OCI-LY3 (cell line): ENCODE data around the gene INTS6.

ENCODE experiments used
- H2AFZ ChIP-seq: fragments of 200-600, 300-600 bp; shearing (Covaris generic); 2 replicates; pipeline ENCODE4 v1.6.0; 2014; ENCODE audit warnings: antibody characterized with exemption, low read depth, low read length
- H3K27ac ChIP-seq: fragments of 200-600, 300-600 bp; sonication (generic); 2 replicates; pipeline ENCODE4 v1.5.1; 2014; ENCODE audit warnings: mild to moderate bottlenecking, low read length, moderate library complexity, mixed read lengths
- H3K27me3 ChIP-seq: fragments of 200-600, 300-600 bp; sonication (generic); 2 replicates; pipeline ENCODE4 v1.6.1; 2014; ENCODE audit warnings: low read depth, low read length, mixed read lengths
- H3K36me3 ChIP-seq: fragments of 200-600, 300-600 bp; sonication (generic); replicated peaks from 2 replicates; pipeline ENCODE3; 2014; ENCODE audit warnings: low read depth, low read length, mixed read lengths
- H3K4me1 ChIP-seq: fragments of 300-600, 200-600 bp; sonication (generic); 2 replicates; pipeline ENCODE4 v1.6.1; 2014; ENCODE audit warnings: low read length, mixed read lengths
- H3K4me2 ChIP-seq: fragments of 200-600, 300-600 bp; sonication (generic); 2 replicates; pipeline ENCODE4 v1.6.1; 2014; ENCODE audit warnings: low read length, mixed read lengths
- H3K4me3 ChIP-seq: fragments of 300-600, 200-600 bp; sonication (generic); 2 replicates; pipeline ENCODE4 v1.5.1; 2014; ENCODE audit warnings: antibody characterized with exemption, mild to moderate bottlenecking, low read length, moderate library complexity
- H3K79me2 ChIP-seq: fragments of 300-600, 200-600 bp; shearing (Covaris generic); 2 replicates; pipeline ENCODE4 v1.6.1; 2014; ENCODE audit warnings: mild to moderate bottlenecking, low read length, mixed read lengths
- H3K9ac ChIP-seq: fragments of 300-600, 200-600 bp; shearing (Covaris generic); 2 replicates; pipeline ENCODE4 v1.6.0; 2014; ENCODE audit warnings: mild to moderate bottlenecking, low read length, moderate library complexity
- H3K9me3 ChIP-seq: fragments of 200-600, 300-600 bp; shearing (Covaris generic); 2 replicates; pipeline ENCODE4 v1.6.1; 2014; ENCODE audit warnings: low read length, mixed read lengths; ENCODE audit not compliant: insufficient read depth
- H4K20me1 ChIP-seq: fragments of 200-600, 300-600 bp; sonication (generic); 2 replicates; pipeline ENCODE4 v1.6.1; 2016; ENCODE audit warnings: low read length, mixed read lengths; ENCODE audit not compliant: insufficient read depth
- EZH2phosphoT487 ChIP-seq: fragments of 200-600 bp; shearing (Covaris generic); IDR thresholded peaks from 2 replicates; pipeline ENCODE4 v1.6.1; 2018; ENCODE audit warnings: antibody characterized with exemption, mixed run types, low read depth
- TF ChIP-seq, protein P1 (sequence below): fragments of 200-600, 300-600 bp; sonication (generic); IDR thresholded peaks from 2 replicates; pipeline ENCODE4 v1.5.1; 2014; ENCODE audit warnings: antibody characterized with exemption, low read length, low read depth

The INTS6 gene

DNA sequence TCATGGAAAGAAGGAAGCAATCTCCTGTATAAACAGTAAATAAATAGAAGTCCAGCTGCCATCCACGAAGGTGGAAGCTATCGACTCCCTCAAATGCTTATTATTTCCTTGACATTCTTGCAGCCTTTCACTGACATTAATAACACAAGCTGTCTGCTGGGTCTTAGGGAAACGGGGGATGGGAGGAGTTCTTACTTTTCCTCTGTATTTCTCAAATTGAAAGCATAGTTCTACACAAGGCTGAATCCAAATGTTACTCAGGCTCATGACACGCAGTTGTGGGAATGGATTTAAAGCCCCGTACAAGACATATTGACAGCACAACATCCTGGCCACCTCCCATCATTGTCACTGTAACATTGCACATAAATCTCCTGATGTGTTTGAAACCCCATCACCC is 109.4 kb downstream of the INTS6 start:
- no peaks in the 10 kb centered on the region for H3K36me3 ChIP-seq
- TF ChIP-seq, protein P1, sequence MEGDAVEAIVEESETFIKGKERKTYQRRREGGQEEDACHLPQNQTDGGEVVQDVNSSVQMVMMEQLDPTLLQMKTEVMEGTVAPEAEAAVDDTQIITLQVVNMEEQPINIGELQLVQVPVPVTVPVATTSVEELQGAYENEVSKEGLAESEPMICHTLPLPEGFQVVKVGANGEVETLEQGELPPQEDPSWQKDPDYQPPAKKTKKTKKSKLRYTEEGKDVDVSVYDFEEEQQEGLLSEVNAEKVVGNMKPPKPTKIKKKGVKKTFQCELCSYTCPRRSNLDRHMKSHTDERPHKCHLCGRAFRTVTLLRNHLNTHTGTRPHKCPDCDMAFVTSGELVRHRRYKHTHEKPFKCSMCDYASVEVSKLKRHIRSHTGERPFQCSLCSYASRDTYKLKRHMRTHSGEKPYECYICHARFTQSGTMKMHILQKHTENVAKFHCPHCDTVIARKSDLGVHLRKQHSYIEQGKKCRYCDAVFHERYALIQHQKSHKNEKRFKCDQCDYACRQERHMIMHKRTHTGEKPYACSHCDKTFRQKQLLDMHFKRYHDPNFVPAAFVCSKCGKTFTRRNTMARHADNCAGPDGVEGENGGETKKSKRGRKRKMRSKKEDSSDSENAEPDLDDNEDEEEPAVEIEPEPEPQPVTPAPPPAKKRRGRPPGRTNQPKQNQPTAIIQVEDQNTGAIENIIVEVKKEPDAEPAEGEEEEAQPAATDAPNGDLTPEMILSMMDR: no peak
- TF ChIP-seq EZH2phosphoT487: no peak
- H3K27me3 ChIP-seq: no peaks in the 10 kb centered on the region
- no peak overlapping the region for H3K27ac ChIP-seq
- H4K20me1 ChIP-seq: no peaks in the 10 kb centered on the region
- H2AFZ ChIP-seq: no peak overlapping the region
- H3K9ac ChIP-seq: no peak overlapping the region
- no peak overlapping the region for H3K4me3 ChIP-seq
- H3K9me3 ChIP-seq: no peaks in the 10 kb centered on the region
- no peak overlapping the region for H3K4me2 ChIP-seq
- no peaks in the 10 kb centered on the region for H3K79me2 ChIP-seq
- peaks cover 7% of the 10 kb centered on the region; the same call in 1 of the 2 replicates for H3K4me1 ChIP-seq

DNA sequence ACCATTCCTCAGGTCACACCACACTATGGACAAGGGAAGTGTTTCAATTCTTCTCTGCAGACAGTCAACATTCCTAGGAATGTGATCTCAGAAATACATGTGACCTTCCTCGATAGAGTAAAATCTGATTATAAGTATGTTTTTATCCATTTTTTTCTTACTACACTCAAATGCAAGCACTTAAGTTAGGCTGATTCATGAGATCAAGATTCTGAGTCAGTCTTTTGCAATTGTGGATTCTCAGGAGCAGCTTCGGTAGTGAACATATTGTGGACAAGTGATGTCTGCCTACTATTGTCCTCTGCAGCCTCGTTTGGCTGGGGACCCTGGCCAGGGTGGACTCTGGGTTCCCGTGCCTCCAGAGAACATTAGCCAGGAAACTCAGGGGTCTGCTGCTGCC is 110.1 kb downstream of the INTS6 start:
- H3K79me2 ChIP-seq: no peaks in the 10 kb centered on the region
- H3K4me2 ChIP-seq: no peak overlapping the region
- H2AFZ ChIP-seq: no peak overlapping the region
- no peaks in the 10 kb centered on the region for H3K27me3 ChIP-seq
- no peak overlapping the region for H3K4me3 ChIP-seq
- H3K9me3 ChIP-seq: no peaks in the 10 kb centered on the region
- H4K20me1 ChIP-seq: no peaks in the 10 kb centered on the region
- TF ChIP-seq, protein P1: no peak
- TF ChIP-seq EZH2phosphoT487: no peak
- no peak overlapping the region for H3K9ac ChIP-seq
- H3K4me1 ChIP-seq: peaks cover 7% of the 10 kb centered on the region; the same call in 1 of the 2 replicates
- no peaks in the 10 kb centered on the region for H3K36me3 ChIP-seq
- H3K27ac ChIP-seq: no peak overlapping the region

DNA sequence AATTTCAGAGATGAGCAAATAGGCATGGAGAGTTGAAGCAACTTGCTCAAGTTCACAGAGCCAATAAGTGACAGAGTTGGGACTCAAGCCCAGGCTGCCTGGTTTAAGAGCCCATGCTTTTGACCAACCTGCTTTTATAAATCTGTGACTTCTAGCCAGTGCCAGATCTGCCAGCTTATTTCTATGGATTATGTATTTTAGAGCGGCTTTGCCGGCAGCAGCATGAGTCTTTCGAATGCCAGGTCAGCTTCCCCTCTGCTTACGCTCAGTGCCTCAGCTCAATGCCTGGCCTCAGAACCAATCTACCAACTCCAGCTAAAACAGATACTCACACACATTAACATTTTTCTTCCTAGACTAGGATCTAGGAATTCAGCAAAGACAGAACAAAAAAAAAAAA is 111.0 kb downstream of the INTS6 start:
- Histone ChIP-seq H4K20me1 (no peaks in the 10 kb centered on the region), H3K4me1 (peaks cover 6% of the 10 kb centered on the region; the same call in 1 of the 2 replicates), H3K4me3 (no peak overlapping the region), H3K4me2 (no peak overlapping the region), H3K27me3 (no peaks in the 10 kb centered on the region), H3K27ac (no peak overlapping the region), H3K79me2 (no peaks in the 10 kb centered on the region), H3K36me3 (no peaks in the 10 kb centered on the region), H3K9me3 (no peaks in the 10 kb centered on the region), H2AFZ (no peak overlapping the region), H3K9ac (no peak overlapping the region)
- TF ChIP-seq EZH2phosphoT487: no peak
- TF ChIP-seq, protein P1: no peak

DNA sequence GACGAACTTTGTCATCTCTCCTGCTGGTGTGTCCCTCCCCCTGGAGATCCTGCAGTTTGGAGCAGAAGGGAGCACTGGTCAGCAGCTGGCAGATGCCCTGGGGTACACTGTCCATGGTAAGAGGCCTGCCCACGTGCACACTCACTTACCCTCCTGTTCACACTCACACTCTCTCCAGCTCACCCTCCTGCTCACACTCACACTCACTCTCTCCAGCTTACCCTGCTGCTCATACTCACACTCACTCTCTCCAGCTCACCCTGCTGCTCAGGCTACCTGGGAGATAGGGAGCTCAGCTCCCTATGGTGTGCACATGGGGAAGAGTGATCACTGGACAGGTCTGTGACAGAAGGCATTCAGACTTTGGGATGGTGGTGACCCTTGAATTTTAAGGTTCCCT is 111.6 kb downstream of the INTS6 start:
- no peaks in the 10 kb centered on the region for H3K79me2 ChIP-seq
- no peak overlapping the region for H3K27ac ChIP-seq
- H3K27me3 ChIP-seq: no peaks in the 10 kb centered on the region
- no peaks in the 10 kb centered on the region for H4K20me1 ChIP-seq
- H3K9ac ChIP-seq: no peak overlapping the region
- no peak overlapping the region for H3K4me2 ChIP-seq
- no peak overlapping the region for H2AFZ ChIP-seq
- H3K36me3 ChIP-seq: no peaks in the 10 kb centered on the region
- H3K4me1 ChIP-seq: peaks cover under 1% of the 10 kb centered on the region; the same call in 1 of the 2 replicates
- TF ChIP-seq EZH2phosphoT487: no peak
- no peak overlapping the region for H3K4me3 ChIP-seq
- H3K9me3 ChIP-seq: no peaks in the 10 kb centered on the region
